NCI-H1694 (cell line): ENCODE data around the gene NSUN5.
"Not testable (repeated sequence)": the region's sequence is repeated elsewhere in the genome, so short reads cannot be mapped to it uniquely, and the experiment has no call there.

ENCODE experiments used
- DNase-seq: peaks from one replicate; lab custom pipeline; 2025; lab: John Stamatoyannopoulos, UW

NSUN5 gene

DNA sequence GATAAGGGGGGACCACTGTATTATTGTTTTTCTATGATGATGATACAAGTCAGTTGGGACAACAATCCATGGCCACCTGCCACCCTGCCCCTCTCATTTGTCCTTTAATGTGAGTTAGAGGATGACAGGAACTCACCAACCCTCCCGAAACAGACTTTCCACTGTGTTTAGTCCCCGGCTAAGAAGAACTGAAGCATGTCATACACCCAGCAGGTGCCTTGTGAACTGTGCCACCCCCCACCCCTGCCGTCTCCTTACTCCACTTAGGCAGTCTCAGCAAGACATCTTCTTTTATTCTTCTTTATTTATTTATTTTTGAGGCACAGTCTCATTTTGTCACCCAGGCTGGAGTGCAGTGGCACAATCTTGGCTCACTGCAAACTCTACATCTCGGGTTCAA, 40.8 kb downstream of the NSUN5 start:
- not testable (repeated sequence) for DNase-seq

DNA sequence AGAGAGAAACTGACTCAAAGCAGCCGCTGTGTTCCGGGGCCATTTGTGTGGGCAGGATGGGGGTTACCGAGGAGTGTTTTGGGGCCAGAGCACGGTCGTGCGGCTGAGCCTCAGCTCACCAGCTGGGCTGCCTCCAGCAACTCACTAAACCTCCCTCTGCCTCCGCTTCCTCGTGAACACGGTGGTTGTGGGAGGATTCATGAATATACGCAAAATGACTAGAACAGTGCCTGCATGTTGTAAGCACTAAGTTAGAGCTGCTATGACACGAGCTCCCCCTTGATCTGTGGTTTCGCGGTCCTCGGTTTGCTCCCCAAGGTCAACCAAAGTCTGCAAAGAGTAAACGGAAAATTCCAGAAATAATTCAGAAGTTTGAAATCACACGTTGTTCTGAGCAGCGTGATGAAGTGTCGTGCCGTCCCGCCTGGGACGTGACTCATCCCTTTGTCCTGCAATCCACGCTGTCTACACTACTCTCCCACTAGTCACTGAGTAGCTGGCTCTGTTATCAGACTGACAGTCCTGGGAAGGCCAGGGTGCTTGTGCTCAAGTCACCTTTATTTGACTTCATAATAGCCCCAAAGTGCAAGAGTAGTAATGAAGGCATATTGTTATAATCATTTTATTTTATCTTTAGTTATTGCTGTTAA, 41.8 kb downstream of the NSUN5 start:
- not testable (repeated sequence) for DNase-seq

DNA sequence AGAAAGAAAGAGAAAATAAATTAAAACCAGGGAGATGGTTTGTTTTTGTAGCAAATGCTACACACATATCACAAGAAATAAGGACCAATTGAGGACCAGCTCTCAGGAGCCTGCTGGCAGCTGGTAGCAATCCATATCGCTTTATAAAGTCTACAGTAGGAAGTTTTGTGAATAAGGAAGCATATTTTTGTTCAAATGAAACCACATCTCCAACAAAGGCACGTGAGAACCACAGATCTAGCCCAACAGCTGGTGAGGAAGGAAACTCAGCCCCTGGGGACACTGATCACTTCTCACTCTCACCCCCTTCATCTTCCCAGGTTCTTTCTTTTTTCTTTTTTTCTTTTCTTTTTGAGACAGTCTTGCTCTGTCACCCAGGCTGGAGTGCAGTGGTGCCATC, 46.2 kb downstream of the NSUN5 start:
- not testable (repeated sequence) for DNase-seq
